Measurements from ENCODE around the gene UBE2D2. TPM values are rescaled to one million over a fixed set of nuclear protein-coding genes. Genes with fewer than 3 reads are reported as not detected.
A peak's percentile ranks its signal among the peaks of the same experiment; 100 is the strongest.
"Not testable (repeated sequence)": the region's sequence is repeated elsewhere in the genome, so short reads cannot be mapped to it uniquely, and the experiment has no call there.

UBE2D2 gene
- total RNA-seq, 1 donor from 2014 or later, result 166 TPM

DNA sequence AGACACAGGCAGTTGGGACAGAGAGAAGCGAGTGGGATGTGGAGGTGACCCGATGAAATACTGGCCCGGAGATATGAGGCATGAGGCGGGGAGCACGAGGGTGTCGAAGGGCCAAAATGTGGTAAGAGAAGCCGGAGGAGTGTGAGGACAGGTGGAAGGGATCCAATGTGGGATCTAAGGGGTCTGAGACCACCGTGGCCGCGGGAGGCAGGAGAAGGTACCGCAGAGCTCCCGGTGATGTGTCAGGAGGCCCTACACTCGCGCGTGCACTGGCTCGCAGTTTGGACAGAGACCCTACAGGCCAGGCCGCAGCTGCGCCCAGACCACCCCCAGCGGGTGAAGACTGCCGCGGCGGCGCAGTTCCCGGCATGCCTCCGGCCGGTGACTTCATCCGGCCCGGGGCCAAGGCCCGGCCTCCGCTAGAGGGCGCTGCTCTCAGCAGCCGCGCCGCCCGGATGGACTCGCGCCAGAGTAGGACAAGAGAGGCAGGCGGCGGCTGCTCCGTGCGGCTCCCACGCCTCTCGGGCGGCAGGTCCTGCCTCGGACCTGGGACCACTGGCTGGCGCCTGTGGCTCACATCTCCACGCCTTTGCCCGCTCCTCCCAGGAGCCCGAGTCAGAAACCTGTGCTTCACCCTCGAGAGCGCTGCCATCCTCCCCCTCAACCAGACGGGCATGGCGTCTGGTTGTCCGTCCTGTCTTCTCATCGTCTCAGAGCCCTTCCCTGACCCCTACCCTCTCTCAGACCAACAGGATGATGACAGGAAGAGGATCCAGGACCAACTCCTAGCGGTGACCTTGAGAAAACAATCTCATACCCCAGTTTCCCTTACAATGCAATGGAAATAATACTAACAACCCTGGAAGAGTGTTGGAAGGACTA lies 43.2 kb upstream of the UBE2D2 start:
- Mint-ChIP-seq H3K27me3 (ENCODE audit: low read depth) (peaks cover 2% of the 10 kb centered on the region), H3K9me3 (no peaks in the 10 kb centered on the region), H3K4me1 (peaks cover 16% of the 10 kb centered on the region), H3K4me3 (peak overlapping the region; percentile 88), H3K27ac (ENCODE audit: unreplicated experiment) (peak overlapping the region; percentile 98), H3K36me3 (ENCODE audit: low read depth) (no peaks in the 10 kb centered on the region)
- DNase-seq (ENCODE audit: low read depth, low spot score), result peak; percentile 97
- peak; percentile 97 for TF ChIP-seq CTCF (conservative IDR thresholded peaks at IDR 0.05)

DNA sequence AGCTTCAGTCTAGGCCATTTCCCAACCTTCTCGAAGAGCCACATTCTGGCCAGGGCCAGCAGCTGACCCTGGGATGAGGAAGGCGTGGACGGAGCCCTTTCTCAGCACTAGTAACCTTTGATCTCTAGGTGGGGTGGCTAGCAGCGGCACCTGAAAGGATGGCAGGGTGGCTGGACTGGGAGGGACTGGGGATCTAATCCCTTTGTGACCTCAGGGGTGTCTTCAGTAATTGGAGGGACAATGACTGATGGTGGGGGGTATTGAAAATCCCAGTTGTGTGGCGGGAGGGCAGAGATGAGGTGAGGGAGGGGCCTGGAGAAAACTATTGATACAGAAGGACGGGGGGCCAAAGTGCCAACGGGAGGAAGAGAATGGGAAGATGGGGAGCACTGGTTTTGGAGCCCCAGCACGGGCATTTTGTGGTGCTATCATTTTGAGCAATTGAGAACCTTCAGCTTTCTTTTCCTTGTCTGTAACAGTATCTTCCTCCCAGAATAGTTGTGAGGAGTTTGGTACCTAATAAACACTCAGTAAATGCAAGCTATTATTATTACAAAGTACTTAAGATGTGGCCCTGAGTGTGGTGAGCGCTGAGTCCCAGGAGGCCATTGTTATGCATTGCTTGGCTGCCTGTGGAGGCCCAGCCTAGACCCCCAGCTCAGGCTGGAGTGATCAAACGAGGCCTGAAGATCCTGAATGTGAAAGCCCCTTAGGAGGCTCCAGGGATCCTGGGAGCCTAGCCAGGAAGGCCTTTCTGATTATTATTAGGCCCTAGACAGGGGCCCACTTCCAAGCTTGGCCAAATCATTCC lies 37.3 kb upstream of the UBE2D2 start:
- DNase-seq (ENCODE audit: low read depth, low spot score), result no peak
- Mint-ChIP-seq H3K27me3 (ENCODE audit: low read depth) (peaks cover 2% of the 10 kb centered on the region), H3K36me3 (ENCODE audit: low read depth) (no peaks in the 10 kb centered on the region), H3K4me3 (no peak overlapping the region), H3K27ac (ENCODE audit: unreplicated experiment) (no peak overlapping the region), H3K4me1 (peaks cover 20% of the 10 kb centered on the region), H3K9me3 (no peaks in the 10 kb centered on the region)
- TF ChIP-seq CTCF (conservative IDR thresholded peaks at IDR 0.05), result no peak

GRCh38 chr5:139524446-139524845 lies 36.7 kb upstream of the UBE2D2 start:
- no peak for DNase-seq (ENCODE audit: low read depth, low spot score)
- no peak for TF ChIP-seq CTCF (conservative IDR thresholded peaks at IDR 0.05)
- H3K36me3 Mint-ChIP-seq (ENCODE audit: low read depth), result no peaks in the 10 kb centered on the region
- H3K9me3 Mint-ChIP-seq, result no peaks in the 10 kb centered on the region
- H3K4me3 Mint-ChIP-seq, result no peak overlapping the region
- peaks cover 2% of the 10 kb centered on the region for H3K27me3 Mint-ChIP-seq (ENCODE audit: low read depth)
- peaks cover 17% of the 10 kb centered on the region for H3K4me1 Mint-ChIP-seq
- H3K27ac Mint-ChIP-seq (ENCODE audit: unreplicated experiment), result no peak overlapping the region

DNA sequence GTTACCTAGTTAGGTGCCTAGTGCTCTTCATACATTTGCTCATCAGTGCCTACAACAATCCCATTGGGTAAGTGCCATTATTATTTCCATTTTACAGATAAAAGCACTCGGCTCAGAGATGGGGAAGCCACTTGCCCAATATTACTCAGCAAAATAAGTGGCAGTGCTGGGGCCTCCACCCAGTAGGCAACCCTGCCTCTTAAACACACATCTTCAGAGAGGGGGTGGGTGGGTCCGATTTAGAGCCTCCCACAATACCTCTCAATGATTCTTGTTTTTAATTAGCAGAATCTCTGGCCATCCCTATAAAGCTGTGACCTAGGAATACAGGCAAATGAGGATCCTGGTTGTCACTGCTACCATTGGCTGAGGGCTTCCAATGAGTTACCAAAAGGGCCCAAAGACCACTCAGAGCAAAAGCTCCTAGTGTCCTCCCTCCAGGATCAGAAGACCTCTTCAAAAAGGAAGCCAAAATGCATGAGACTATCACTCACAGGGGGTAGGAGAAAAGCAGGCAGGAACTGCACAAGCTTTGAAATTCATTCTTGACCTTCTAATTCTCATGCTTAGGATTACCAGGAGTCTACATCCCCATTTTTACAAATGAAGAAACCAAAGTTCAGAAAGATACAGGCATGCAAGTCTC lies 36.1 kb upstream of the UBE2D2 start:
- no peak for DNase-seq (ENCODE audit: low read depth, low spot score)

DNA sequence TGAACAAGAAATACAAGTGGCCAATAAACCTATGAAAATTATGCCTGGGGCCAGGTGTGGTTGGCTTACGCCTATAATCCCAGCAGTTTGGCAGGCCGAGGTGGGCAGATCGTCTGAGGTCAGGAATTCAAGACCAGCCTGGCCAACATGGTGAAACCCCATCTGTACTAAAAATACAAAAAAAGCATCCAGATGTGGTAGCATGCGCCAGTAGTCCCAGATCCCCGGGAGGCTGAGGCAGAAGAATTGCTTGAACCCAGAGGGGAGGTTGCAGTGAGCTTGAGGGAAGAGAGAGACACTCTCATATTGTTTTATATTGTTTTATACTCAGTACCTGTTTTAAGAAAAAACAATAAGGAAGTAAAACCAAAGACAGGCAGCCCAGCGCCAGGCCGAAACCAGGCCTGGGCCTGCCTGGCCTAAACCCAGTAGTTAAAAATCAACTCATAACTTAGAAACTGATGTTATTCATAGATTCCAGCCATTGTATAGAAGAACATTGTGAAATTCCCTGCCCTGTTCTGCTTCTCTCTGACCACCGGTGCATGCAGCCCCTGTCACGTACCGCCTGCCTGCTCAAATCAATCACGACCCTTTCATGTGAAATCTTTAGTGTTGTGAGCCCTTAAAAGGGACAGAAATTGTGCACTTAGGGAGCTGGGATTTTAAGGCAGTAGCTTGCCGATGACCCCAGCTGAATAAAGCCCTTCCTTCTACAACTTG lies 35.4 kb upstream of the UBE2D2 start:
- H3K4me1 Mint-ChIP-seq, result peaks cover 17% of the 10 kb centered on the region
- not testable (repeated sequence) for H3K36me3 Mint-ChIP-seq (ENCODE audit: low read depth); DNase-seq (ENCODE audit: low read depth, low spot score); H3K27ac Mint-ChIP-seq (ENCODE audit: unreplicated experiment); H3K4me3 Mint-ChIP-seq; H3K27me3 Mint-ChIP-seq (ENCODE audit: low read depth); H3K9me3 Mint-ChIP-seq

More for the DNA sequence above, 36.1 kb upstream of the UBE2D2 start:
- no peak overlapping the region for H3K27ac Mint-ChIP-seq (ENCODE audit: unreplicated experiment)
- no peaks in the 10 kb centered on the region for H3K36me3 Mint-ChIP-seq (ENCODE audit: low read depth)
- H3K27me3 Mint-ChIP-seq (ENCODE audit: low read depth), result peaks cover 2% of the 10 kb centered on the region
- no peak for TF ChIP-seq CTCF (conservative IDR thresholded peaks at IDR 0.05)
- peaks cover 17% of the 10 kb centered on the region for H3K4me1 Mint-ChIP-seq
- no peak overlapping the region for H3K4me3 Mint-ChIP-seq
- H3K9me3 Mint-ChIP-seq, result no peaks in the 10 kb centered on the region

DNA sequence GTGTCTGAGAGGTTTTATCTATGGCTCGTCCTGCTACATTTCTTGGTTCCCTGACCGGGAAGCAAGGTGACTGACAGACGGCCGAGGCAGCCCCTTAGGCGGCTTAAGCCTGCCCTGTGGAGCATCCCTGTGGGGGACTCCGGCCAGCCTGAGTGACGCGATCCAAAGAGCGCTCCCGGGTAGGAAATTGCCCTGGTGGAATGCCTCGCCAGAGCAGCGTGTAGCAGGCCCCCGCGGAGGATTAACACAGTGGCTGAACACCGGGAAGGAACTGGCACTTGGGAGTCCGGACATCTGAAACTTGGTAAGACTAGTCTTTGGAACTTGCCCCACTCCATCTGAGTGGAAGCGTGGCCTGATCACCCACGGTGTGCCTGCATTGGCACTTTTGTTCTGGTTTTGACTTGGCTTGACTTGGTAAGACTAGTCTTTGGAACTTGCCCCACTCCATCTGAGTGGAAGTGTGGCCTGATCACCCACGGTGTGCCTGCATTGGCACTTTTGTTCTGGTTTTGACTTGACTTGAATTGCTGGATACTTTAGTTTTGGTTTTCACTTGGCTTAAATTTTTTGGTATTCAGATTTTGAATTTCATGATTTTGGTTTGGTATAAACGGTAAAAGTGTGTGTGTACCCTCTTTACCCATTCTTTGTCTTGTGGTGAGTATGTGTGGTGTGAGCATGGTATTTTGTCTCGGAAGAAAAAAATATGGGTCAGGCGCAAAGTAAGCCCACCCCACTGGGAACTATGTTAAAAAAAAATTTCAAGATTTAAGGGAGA lies 34.6 kb upstream of the UBE2D2 start:
- not testable (repeated sequence) for H3K27ac Mint-ChIP-seq (ENCODE audit: unreplicated experiment); H3K27me3 Mint-ChIP-seq (ENCODE audit: low read depth); H3K36me3 Mint-ChIP-seq (ENCODE audit: low read depth); H3K9me3 Mint-ChIP-seq; DNase-seq (ENCODE audit: low read depth, low spot score); H3K4me3 Mint-ChIP-seq
- H3K4me1 Mint-ChIP-seq, result peaks cover 22% of the 10 kb centered on the region

- H3K27me3 Mint-ChIP-seq (ENCODE audit: low read depth); H3K4me3 Mint-ChIP-seq; H3K27ac Mint-ChIP-seq (ENCODE audit: unreplicated experiment); H3K9me3 Mint-ChIP-seq; DNase-seq (ENCODE audit: low read depth, low spot score); H3K36me3 Mint-ChIP-seq (ENCODE audit: low read depth): not testable (repeated sequence)
- peaks cover 26% of the 10 kb centered on the region for H3K4me1 Mint-ChIP-seq
Observed at GRCh38 chr5:139527090-139527470, 34.1 kb upstream of the UBE2D2 start.

DNA sequence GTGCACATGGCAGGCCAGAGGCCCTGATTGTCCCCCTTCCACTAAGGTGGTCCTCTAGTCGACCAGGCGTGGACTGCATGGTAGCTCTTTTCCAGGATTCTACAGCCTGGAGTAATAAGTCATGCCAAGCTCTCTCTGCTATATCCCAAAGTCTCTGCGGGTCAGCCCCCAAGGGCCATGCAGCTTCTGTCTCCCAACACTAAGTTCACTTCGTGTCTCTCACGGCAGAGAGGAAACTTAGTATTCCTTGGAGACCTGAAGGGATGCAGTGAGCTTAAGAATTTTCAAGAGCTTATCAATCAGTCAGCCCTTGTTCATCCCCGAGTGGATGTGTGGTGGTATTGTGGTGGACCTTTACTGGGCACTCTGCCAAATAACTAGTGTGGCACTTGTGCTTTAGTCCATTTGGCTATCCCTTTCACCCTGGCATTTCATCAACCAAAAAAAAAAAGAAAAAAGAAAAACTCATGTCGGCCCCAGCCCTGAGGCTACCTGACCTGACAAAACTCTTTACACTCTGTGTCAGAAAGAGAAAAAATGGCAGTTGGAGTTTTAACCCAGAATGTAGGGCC lies 33.2 kb upstream of the UBE2D2 start:
- not testable (repeated sequence) for DNase-seq (ENCODE audit: low read depth, low spot score); H3K4me3 Mint-ChIP-seq; H3K36me3 Mint-ChIP-seq (ENCODE audit: low read depth); H3K27ac Mint-ChIP-seq (ENCODE audit: unreplicated experiment); H3K27me3 Mint-ChIP-seq (ENCODE audit: low read depth); H3K9me3 Mint-ChIP-seq
- H3K4me1 Mint-ChIP-seq, result peaks cover 26% of the 10 kb centered on the region

Data from neural crest cell (in vitro differentiated cells).